Astrocyte (in vitro differentiated cells and primary cell): Measurements from ENCODE around the gene UMODL1. TPM values are rescaled to one million over a fixed set of nuclear protein-coding genes. Genes with fewer than 3 reads are reported as not detected.

Source experiments
- DNase-seq: peaks from one replicate; pipeline ENCODE4 v3.0.0-alpha.2; 2010; ENCODE audit warnings: low read depth
- FAIRE-seq: peaks from 2 replicates; lab custom pipeline; 2011; peaks lifted over from hg19 to GRCh38; lab: Jason Lieb, UNC
- H2AFZ ChIP-seq: 2 replicates; pipeline ENCODE4 v1.6.0; 2012; ENCODE audit warnings: low read depth, low read length, inconsistent platforms
- H3K27ac ChIP-seq: 2 replicates; pipeline ENCODE4 v1.5.1; 2011; ENCODE audit warnings: low read depth, low read length, inconsistent platforms
- H3K27me3 ChIP-seq: 2 replicates; pipeline ENCODE4 v1.6.0; 2011; ENCODE audit warnings: low read length, inconsistent platforms; ENCODE audit not compliant: insufficient read depth
- H3K36me3 ChIP-seq: 2 replicates; pipeline ENCODE4 v1.5.1; 2011; ENCODE audit warnings: low read length, inconsistent platforms; ENCODE audit not compliant: insufficient read depth
- H3K4me1 ChIP-seq: 2 replicates; pipeline ENCODE4 v1.5.1; 2011; ENCODE audit warnings: low read length, inconsistent platforms; ENCODE audit not compliant: insufficient read depth
- H3K4me2 ChIP-seq: 2 replicates; pipeline ENCODE4 v1.6.0; 2012; ENCODE audit warnings: low read length, inconsistent platforms
- H3K4me3 ChIP-seq: 2 replicates; pipeline ENCODE4 v1.5.1; 2011; ENCODE audit warnings: low read depth, mild to moderate bottlenecking, low read length, inconsistent platforms; ENCODE audit not compliant: insufficient read depth
- H3K79me2 ChIP-seq: 2 replicates; pipeline ENCODE4 v1.6.0; 2012; ENCODE audit warnings: mild to moderate bottlenecking, low read length, inconsistent platforms; ENCODE audit not compliant: insufficient read depth
- H3K9ac ChIP-seq: 2 replicates; pipeline ENCODE4 v1.6.0; 2012; ENCODE audit warnings: mild to moderate bottlenecking, low read length, inconsistent platforms
- H3K9me3 ChIP-seq: 2 replicates; pipeline ENCODE4 v1.5.1; 2012; ENCODE audit warnings: low read depth, mild to moderate bottlenecking, low read length, inconsistent platforms; ENCODE audit not compliant: insufficient read depth
- H4K20me1 ChIP-seq: 2 replicates; pipeline ENCODE4 v1.6.0; 2012; ENCODE audit warnings: low read length, inconsistent platforms; ENCODE audit not compliant: insufficient read depth
- H3K27ac Mint-ChIP-seq: one replicate; pipeline ENCODE4 v1.8.0; 2021; ENCODE audit warnings: mild to moderate bottlenecking, mixed read lengths; ENCODE audit not compliant: unreplicated experiment
- H3K27me3 Mint-ChIP-seq: one replicate; pipeline ENCODE4 v1.8.0; 2021; ENCODE audit warnings: low read depth, mixed read lengths; ENCODE audit not compliant: unreplicated experiment
- H3K36me3 Mint-ChIP-seq: one replicate; pipeline ENCODE4 v1.8.0; 2021; ENCODE audit warnings: low read depth, mixed read lengths; ENCODE audit not compliant: unreplicated experiment
- H3K4me1 Mint-ChIP-seq: one replicate; pipeline ENCODE4 v1.8.0; 2021; ENCODE audit warnings: low read depth, mixed read lengths; ENCODE audit not compliant: unreplicated experiment
- H3K4me3 Mint-ChIP-seq: one replicate; pipeline ENCODE4 v1.8.0; 2021; ENCODE audit warnings: mild to moderate bottlenecking, moderate library complexity, mixed read lengths; ENCODE audit not compliant: unreplicated experiment
- H3K9me3 Mint-ChIP-seq: one replicate; pipeline ENCODE4 v1.8.0; 2021; ENCODE audit warnings: mild to moderate bottlenecking, mixed read lengths; ENCODE audit not compliant: unreplicated experiment
- CTCF ChIP-seq: IDR thresholded peaks from 2 replicates; pipeline ENCODE4 v1.5.1; 2011; ENCODE audit warnings: low read depth, mild to moderate bottlenecking, inconsistent platforms, low read length, moderate library complexity; ENCODE audit not compliant: insufficient read depth
- EZH2 ChIP-seq: IDR thresholded peaks from 2 replicates; pipeline ENCODE4 v1.6.1; 2012; ENCODE audit warnings: mild to moderate bottlenecking, low read length, inconsistent platforms; ENCODE audit not compliant: insufficient read depth
- total RNA-seq: library from RNA; stranded (reverse); gene quantifications from 2 replicates; pipeline ENCODE4 v1.2.1, GENCODE V29; 2021

The UMODL1 gene
- total RNA-seq, 1 donor from 2014 or later = not detected

GRCh38 chr21:42169758-42170157 is 98.6 kb downstream of the UMODL1 start:
- TF ChIP-seq CTCF = no peak
- TF ChIP-seq EZH2 = no peak
- H3K4me1 Mint-ChIP-seq = no peaks in the 10 kb centered on the region
- Histone ChIP-seq H3K9me3 (no peaks in the 10 kb centered on the region), H3K27me3 (peaks cover 4% of the 10 kb centered on the region), H4K20me1 (no peaks in the 10 kb centered on the region), H3K4me2 (no peak overlapping the region), H3K79me2 (no peaks in the 10 kb centered on the region), H3K9ac (no peak overlapping the region), H2AFZ (no peak overlapping the region), H3K4me1 (no peaks in the 10 kb centered on the region), H3K36me3 (no peaks in the 10 kb centered on the region), H3K4me3 (no peak overlapping the region), H3K27ac (no peak overlapping the region)
- H3K27me3 Mint-ChIP-seq = peaks cover 4% of the 10 kb centered on the region
- no peaks in the 10 kb centered on the region for H3K36me3 Mint-ChIP-seq
- DNase-seq (no peak), FAIRE-seq (no peak)
- H3K9me3 Mint-ChIP-seq = peaks cover 2% of the 10 kb centered on the region
- H3K4me3 Mint-ChIP-seq = no peak overlapping the region
- H3K27ac Mint-ChIP-seq = no peak overlapping the region

- H3K79me2 ChIP-seq = no peaks in the 10 kb centered on the region
- no peak overlapping the region for H3K4me2 ChIP-seq
- H3K4me1 Mint-ChIP-seq = no peaks in the 10 kb centered on the region
- no peaks in the 10 kb centered on the region for H3K9me3 ChIP-seq
- H3K4me1 ChIP-seq = no peaks in the 10 kb centered on the region
- no peak overlapping the region for H3K27ac Mint-ChIP-seq
- H3K27me3 ChIP-seq = peaks cover 4% of the 10 kb centered on the region
- H3K4me3 Mint-ChIP-seq = no peak overlapping the region
- peaks cover 2% of the 10 kb centered on the region for H3K9me3 Mint-ChIP-seq
- DNase-seq (no peak), FAIRE-seq (no peak)
- H3K27me3 Mint-ChIP-seq = peaks cover 7% of the 10 kb centered on the region
- H3K4me3 ChIP-seq = no peak overlapping the region
- H3K36me3 ChIP-seq = no peaks in the 10 kb centered on the region
- no peak overlapping the region for H2AFZ ChIP-seq
- H3K36me3 Mint-ChIP-seq = no peaks in the 10 kb centered on the region
- TF ChIP-seq EZH2 = no peak
- TF ChIP-seq CTCF = no peak
- no peak overlapping the region for H3K27ac ChIP-seq
- H3K9ac ChIP-seq = no peak overlapping the region
- H4K20me1 ChIP-seq = no peaks in the 10 kb centered on the region
Measured at GRCh38 chr21:42171091-42172053, 100.3 kb downstream of the UMODL1 start.
